ENCODE data around the gene DLG1. TPM values are rescaled to one million over a fixed set of nuclear protein-coding genes. Genes with fewer than 3 reads are reported as not detected.

The DLG1 gene
- total RNA-seq, 1 experiment from 2014 or later: 90.2 TPM

- in situ Hi-C loops (cut with HindIII; ENCODE audit: low pct_unique_long_range_greater_than_20kb, low sequenced_read_pairs) (no loop called here), intact Hi-C loops (cut with micrococcal nuclease; ENCODE audit: unreplicated experiment) (no loop called here)
- no peaks in the 10 kb centered on the region for H3K36me3 ChIP-seq (ENCODE audit: control insufficient read depth, insufficient read depth, low read length)
- H3K27me3 ChIP-seq (ENCODE audit: control insufficient read depth, insufficient read depth, low read length): no peaks in the 10 kb centered on the region
- TF ChIP-seq REST (IDR thresholded peaks at IDR 0.05; ENCODE audit: insufficient read depth in 1 of 2, low read depth in 2 of 2, low read length in 1 of 2) (no peak), POLR2AphosphoS5 (IDR thresholded peaks at IDR 0.05; ENCODE audit: low read depth, low read length) (no peak), CTCF (IDR thresholded peaks at IDR 0.05) (no peak), SIN3A (IDR thresholded peaks at IDR 0.05; ENCODE audit: borderline replicate concordance, insufficient read depth, low read depth, low read length) (no peak), TCF7L2 (IDR thresholded peaks at IDR 0.05; ENCODE audit: low read depth, low read length) (no peak)
- ChIA-PET CTCF (no interaction called here), POLR2A (no interaction called here)
- H3K27ac ChIP-seq (ENCODE audit: low read length): no peak overlapping the region
- no peak overlapping the region for H3K4me3 ChIP-seq (ENCODE audit: low read depth in 2 of 2, low read length in 2 of 2)
- no peaks in the 10 kb centered on the region for H3K9me3 ChIP-seq (ENCODE audit: control insufficient read depth, insufficient read depth, low read depth, low read length)
- ATAC-seq: no peak
- BruUV-seq (replicated peaks): no TSS peak
- H3K4me1 ChIP-seq (ENCODE audit: control insufficient read depth, insufficient read depth, low read length): no peaks in the 10 kb centered on the region
- DNase-seq (ENCODE audit: low read depth, low spot score): no peak
These were observed 148.9 kb downstream of the DLG1 start for GRCh38 chr3:197149528-197149927.

- 0 out of 2 replicates have a peak, but pooled peaks cover 1% of the 10 kb centered on the region for H3K36me3 ChIP-seq (ENCODE audit: control insufficient read depth, insufficient read depth, low read length)
- no TSS peak for BruUV-seq (replicated peaks)
- H3K4me3 ChIP-seq (ENCODE audit: low read depth in 2 of 2, low read length in 2 of 2): no peak overlapping the region
- DNase-seq (ENCODE audit: low read depth, low spot score): no peak
- in situ Hi-C loops (cut with HindIII; ENCODE audit: low pct_unique_long_range_greater_than_20kb, low sequenced_read_pairs) (no loop called here), intact Hi-C loops (cut with micrococcal nuclease; ENCODE audit: unreplicated experiment) (no loop called here)
- no peak for ATAC-seq
- H3K27me3 ChIP-seq (ENCODE audit: control insufficient read depth, insufficient read depth, low read length): no peaks in the 10 kb centered on the region
- no peak for TF ChIP-seq REST (IDR thresholded peaks at IDR 0.05; ENCODE audit: insufficient read depth in 1 of 2, low read depth in 2 of 2, low read length in 1 of 2)
- TF ChIP-seq POLR2AphosphoS5 (IDR thresholded peaks at IDR 0.05; ENCODE audit: low read depth, low read length): no peak
- no peak for TF ChIP-seq TCF7L2 (IDR thresholded peaks at IDR 0.05; ENCODE audit: low read depth, low read length)
- no peak for TF ChIP-seq SIN3A (IDR thresholded peaks at IDR 0.05; ENCODE audit: borderline replicate concordance, insufficient read depth, low read depth, low read length)
- TF ChIP-seq CTCF (IDR thresholded peaks at IDR 0.05): no peak
- H3K27ac ChIP-seq (ENCODE audit: low read length): no peak overlapping the region
- H3K4me1 ChIP-seq (ENCODE audit: control insufficient read depth, insufficient read depth, low read length): no peaks in the 10 kb centered on the region
- no peaks in the 10 kb centered on the region for H3K9me3 ChIP-seq (ENCODE audit: control insufficient read depth, insufficient read depth, low read depth, low read length)
- POLR2A ChIA-PET: no interaction called here
- CTCF ChIA-PET: no interaction called here
These were observed 154.2 kb downstream of the DLG1 start for GRCh38 chr3:197144188-197144587.
